Measurements from ENCODE around the gene ATXN7.

ATXN7 gene

DNA sequence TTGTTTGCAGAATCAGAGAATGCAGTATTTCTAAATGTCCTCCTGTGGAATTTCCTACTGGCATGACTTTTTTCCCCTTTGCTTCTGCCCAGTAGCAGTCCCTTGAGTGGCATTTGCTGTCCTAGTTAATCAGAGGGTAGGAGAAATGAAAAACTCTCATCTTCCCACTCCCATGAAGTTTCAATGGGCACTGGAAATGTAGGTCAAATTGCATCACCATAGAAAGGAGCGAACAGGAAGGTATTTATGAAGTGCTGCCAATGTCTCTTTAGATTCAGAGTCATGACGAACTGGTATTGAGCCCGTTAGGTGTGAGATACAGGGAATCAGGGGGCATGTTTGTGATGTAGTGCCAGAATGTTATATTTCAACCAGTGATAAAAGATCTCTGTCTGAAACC is 23.2 kb downstream of the ATXN7 start:
- Histone ChIP-seq H3K27ac (ENCODE audit: low read length) (peak overlapping the region; percentile 5), H3K4me1 (ENCODE audit: insufficient read depth, low read length) (peaks cover 7% of the 10 kb centered on the region), H3K9me3 (ENCODE audit: insufficient read depth, low read depth, low read length) (no peaks in the 10 kb centered on the region), H3K36me3 (ENCODE audit: insufficient read depth, low read depth, low read length) (no peaks in the 10 kb centered on the region), H3K9ac (ENCODE audit: low read depth, low read length) (no peak overlapping the region), H3K27me3 (ENCODE audit: insufficient read depth, low read length) (no peaks in the 10 kb centered on the region), H3K4me3 (ENCODE audit: low read length) (no peak overlapping the region)

DNA sequence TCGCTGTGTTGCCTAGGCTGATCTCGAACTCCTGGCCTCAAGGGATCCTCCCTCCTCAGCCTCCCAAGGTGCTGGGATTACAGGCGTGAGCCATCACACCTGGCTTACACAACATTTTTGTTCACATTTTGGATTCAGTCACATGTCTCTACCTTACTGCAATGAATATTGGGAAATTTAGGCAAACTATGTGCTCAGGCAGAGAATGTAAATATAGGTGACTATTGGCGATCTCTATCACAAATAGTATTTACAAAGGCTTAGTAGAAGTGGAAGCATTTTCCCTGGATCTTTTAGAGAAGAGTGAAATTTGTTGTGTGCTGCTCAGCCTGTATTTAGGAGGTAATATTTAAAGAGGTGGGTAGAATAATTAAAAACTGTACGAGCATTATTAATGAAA is 27.9 kb downstream of the ATXN7 start:
- Histone ChIP-seq H3K9me3 (ENCODE audit: insufficient read depth, low read depth, low read length) (no peaks in the 10 kb centered on the region), H3K27me3 (ENCODE audit: insufficient read depth, low read length) (no peaks in the 10 kb centered on the region), H3K27ac (ENCODE audit: low read length) (no peak overlapping the region), H3K4me1 (ENCODE audit: insufficient read depth, low read length) (peaks cover 6% of the 10 kb centered on the region), H3K9ac (ENCODE audit: low read depth, low read length) (no peak overlapping the region), H3K36me3 (ENCODE audit: insufficient read depth, low read depth, low read length) (no peaks in the 10 kb centered on the region), H3K4me3 (ENCODE audit: low read length) (no peak overlapping the region)

DNA sequence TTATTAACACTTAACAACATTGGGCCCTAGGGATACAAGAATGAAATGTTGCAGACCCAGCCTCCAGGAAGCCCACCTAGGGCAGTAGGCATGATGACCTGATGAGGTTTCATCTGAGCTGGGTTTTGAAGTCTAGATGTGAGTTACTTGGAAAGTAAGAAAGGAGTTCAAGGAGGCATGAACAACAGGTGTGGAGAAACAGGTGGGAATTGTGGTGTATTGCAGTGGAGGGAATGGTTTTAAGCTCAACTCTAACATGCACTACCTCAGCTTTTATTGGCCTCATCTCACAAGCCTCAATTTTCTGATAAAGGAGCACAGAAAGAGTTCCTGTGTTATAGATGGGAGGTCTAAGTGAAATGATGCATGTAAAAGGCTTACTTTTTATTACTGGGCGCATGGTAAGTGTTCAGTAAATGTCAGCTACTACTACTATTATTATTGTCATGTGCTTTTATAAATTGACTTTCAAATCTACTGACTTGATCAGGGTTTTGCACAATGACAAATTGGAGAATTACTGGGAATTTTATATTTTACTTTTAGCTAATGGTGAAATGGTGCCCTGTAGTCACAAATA is 29.2 kb downstream of the ATXN7 start:
- Histone ChIP-seq H3K4me1 (ENCODE audit: insufficient read depth, low read length) (no peaks in the 10 kb centered on the region; the same call in 1 of the 2 replicates), H3K9ac (ENCODE audit: low read depth, low read length) (no peak overlapping the region), H3K36me3 (ENCODE audit: insufficient read depth, low read depth, low read length) (no peaks in the 10 kb centered on the region), H3K27me3 (ENCODE audit: insufficient read depth, low read length) (no peaks in the 10 kb centered on the region), H3K9me3 (ENCODE audit: insufficient read depth, low read depth, low read length) (no peaks in the 10 kb centered on the region), H3K27ac (ENCODE audit: low read length) (no peak overlapping the region), H3K4me3 (ENCODE audit: low read length) (no peak overlapping the region)

DNA sequence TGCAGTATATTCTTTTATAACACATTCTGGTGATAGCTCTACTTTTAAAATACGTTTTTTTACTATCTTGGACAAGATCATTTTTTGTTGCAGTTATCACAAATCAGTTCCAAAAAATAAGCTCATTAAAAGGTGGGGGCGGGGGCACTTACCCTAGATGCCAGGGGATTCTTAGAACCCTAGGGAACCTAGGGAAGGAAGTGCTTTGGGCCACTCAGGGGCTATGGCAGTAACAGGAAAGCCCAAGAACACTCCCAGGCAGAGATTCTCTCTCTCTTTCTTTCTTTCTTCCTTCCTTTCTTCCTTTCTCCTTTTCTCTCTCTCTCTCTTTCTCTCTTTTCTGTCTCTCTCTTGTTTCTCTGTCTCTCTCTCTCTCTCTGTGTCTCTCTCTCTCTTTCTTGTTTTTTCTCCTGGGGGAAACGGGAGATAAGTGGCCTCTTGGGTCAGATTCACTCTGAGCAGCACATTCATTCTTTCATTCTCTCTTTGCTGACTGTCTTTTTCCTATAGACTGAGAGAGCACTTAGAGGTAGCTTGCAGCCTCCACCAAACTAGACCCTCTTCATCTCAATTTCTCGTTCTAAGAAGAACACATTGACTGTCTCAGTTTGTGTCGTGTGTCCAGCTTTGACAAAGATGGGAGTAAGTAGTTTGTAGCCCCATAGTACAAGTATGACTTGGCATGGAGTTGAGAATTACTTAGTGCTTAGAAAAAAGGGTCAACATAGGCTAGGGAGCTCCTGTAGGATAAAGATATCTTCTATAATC is 31.9 kb downstream of the ATXN7 start:
- H3K4me3 ChIP-seq (ENCODE audit: low read length), result no peak overlapping the region
- no peaks in the 10 kb centered on the region; the same call in 1 of the 2 replicates for H3K4me1 ChIP-seq (ENCODE audit: insufficient read depth, low read length)
- H3K9me3 ChIP-seq (ENCODE audit: insufficient read depth, low read depth, low read length), result no peaks in the 10 kb centered on the region
- no peak overlapping the region for H3K27ac ChIP-seq (ENCODE audit: low read length)
- peaks cover 11% of the 10 kb centered on the region; the same call in 1 of the 2 replicates for H3K36me3 ChIP-seq (ENCODE audit: insufficient read depth, low read depth, low read length)
- H3K27me3 ChIP-seq (ENCODE audit: insufficient read depth, low read length), result no peaks in the 10 kb centered on the region
- no peak overlapping the region; the same call in 1 of the 2 replicates for H3K9ac ChIP-seq (ENCODE audit: low read depth, low read length)

DNA sequence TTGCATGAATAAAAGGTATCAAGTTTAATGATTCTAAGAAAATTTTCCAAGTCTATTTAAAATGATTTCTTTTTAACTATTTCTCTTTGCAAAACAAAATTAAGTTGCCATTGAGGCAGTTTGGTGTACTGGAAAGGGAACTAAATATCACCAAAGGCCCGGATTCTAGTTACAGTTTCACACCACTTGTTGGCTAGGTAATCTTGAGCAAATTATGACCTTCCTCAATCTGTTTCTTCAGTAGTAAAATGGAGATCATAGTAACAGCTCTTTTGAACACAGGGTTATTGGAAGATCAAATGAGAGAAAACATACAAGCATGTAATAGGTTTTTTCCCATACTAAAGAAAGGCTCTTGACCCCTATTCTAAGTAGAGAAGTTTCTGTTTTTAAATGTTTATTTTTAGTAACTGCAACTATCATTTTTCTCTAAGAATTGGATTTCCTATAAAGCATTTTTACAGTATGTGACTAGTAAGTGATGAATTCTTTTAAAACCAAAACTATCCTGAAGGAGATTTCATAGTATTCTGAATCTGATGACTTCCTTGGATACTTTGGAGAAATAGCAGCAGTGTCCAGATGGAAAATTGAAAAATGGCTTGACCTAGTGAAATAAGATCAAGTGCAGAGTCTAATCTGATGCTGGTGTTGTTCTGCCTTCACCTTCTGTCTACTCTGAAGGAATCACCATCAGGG is 32.8 kb downstream of the ATXN7 start:
- Histone ChIP-seq H3K27me3 (ENCODE audit: insufficient read depth, low read length) (no peaks in the 10 kb centered on the region), H3K9me3 (ENCODE audit: insufficient read depth, low read depth, low read length) (no peaks in the 10 kb centered on the region), H3K36me3 (ENCODE audit: insufficient read depth, low read depth, low read length) (peaks cover 11% of the 10 kb centered on the region), H3K4me3 (ENCODE audit: low read length) (no peak overlapping the region), H3K4me1 (ENCODE audit: insufficient read depth, low read length) (no peaks in the 10 kb centered on the region; the same call in 1 of the 2 replicates), H3K27ac (ENCODE audit: low read length) (no peak overlapping the region), H3K9ac (ENCODE audit: low read depth, low read length) (no peak overlapping the region)

DNA sequence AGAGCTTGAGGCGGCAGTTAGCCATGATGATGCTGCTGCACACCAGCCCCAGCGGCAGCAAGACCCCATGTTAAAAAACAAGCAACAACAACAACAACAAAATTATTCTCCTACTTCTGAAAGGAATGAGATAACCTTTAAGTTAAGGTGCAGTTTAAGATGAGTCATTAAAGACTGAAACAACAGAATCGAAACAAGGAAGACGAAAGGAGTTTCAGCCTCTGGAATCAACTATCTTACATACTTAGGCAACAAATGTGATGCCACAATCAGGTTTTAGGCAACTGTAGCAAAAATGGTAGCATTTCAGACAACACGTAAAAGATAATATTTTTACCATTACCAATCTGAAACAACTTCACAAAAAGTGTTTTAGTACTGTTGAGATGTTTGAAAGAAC is 36.3 kb downstream of the ATXN7 start:
- H3K9ac ChIP-seq (ENCODE audit: low read depth, low read length), result no peak overlapping the region

DNA sequence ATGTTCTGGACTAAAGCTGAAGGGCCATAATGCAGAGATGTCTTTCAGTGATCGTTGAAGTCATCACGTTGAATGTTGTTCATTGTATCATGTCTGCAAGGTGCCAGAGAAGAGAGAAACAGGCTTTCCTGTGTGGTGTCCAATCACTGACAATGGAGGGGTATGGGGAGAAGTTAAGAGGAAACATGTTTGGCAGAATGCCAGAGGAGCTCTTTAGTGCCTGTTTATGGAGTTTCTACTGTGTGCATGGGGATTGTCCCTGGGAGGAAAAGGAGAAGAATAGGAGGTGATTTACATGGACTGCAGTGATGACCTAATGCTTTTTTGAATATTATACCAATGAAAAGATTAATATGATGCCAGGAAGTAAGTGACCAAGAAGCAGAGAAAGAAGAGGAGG is 36.8 kb downstream of the ATXN7 start:
- no peaks in the 10 kb centered on the region for H3K27me3 ChIP-seq (ENCODE audit: insufficient read depth, low read length)
- H3K4me3 ChIP-seq (ENCODE audit: low read length), result no peak overlapping the region
- H3K9me3 ChIP-seq (ENCODE audit: insufficient read depth, low read depth, low read length), result no peaks in the 10 kb centered on the region
- no peaks in the 10 kb centered on the region for H3K4me1 ChIP-seq (ENCODE audit: insufficient read depth, low read length)
- H3K9ac ChIP-seq (ENCODE audit: low read depth, low read length), result no peak overlapping the region
- no peak overlapping the region for H3K27ac ChIP-seq (ENCODE audit: low read length)
- peaks cover 11% of the 10 kb centered on the region for H3K36me3 ChIP-seq (ENCODE audit: insufficient read depth, low read depth, low read length)

More for the DNA sequence above, 36.3 kb downstream of the ATXN7 start:
- Histone ChIP-seq H3K4me3 (ENCODE audit: low read length) (no peak overlapping the region), H3K4me1 (ENCODE audit: insufficient read depth, low read length) (no peaks in the 10 kb centered on the region; the same call in 1 of the 2 replicates), H3K27me3 (ENCODE audit: insufficient read depth, low read length) (no peaks in the 10 kb centered on the region), H3K36me3 (ENCODE audit: insufficient read depth, low read depth, low read length) (peaks cover 11% of the 10 kb centered on the region), H3K27ac (ENCODE audit: low read length) (no peak overlapping the region), H3K9me3 (ENCODE audit: insufficient read depth, low read depth, low read length) (no peaks in the 10 kb centered on the region)

DNA sequence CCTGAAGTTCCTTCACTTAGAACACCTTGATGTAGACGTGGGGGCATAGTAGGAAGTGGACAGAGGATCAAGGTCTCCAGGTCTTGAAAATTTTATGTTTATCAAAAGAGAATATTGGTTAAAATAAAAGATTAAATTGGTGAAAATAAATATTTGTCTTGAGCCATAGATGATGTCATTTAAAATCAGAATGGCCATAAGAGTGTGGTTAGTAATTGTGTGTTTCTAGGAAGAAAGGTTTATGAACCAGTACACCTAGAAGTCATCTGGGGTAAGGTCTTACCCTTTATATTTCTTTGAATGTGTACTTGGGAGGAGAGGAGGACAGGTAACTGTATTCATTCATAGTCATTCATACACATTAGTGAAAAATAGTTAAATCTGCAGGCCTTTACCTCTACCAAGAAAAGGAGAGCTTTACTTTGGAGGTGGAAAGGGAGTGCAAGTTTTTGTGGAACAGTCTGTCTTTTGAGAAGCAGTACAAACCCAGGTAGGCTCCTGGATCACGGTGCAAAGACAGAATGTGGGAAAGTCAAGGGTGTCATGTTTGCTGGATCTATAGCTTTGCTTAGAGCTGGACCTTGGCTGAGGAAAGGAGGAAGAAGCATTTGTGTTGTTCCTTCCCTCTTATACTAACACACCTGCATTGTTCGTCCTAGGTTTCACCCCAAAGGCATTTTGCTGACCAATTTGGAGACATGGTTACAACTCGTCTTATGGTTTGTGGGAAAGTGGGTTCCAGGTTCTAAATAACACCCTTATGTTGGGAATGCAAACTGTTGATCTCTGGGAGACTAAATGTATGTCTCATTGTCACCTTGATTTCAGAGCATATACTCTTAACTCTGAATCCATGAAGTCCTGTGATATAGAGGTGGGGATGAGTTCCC is 42.3 kb downstream of the ATXN7 start:
- Histone ChIP-seq H3K27me3 (ENCODE audit: insufficient read depth, low read length) (peaks cover 3% of the 10 kb centered on the region; the same call in 1 of the 2 replicates), H3K36me3 (ENCODE audit: insufficient read depth, low read depth, low read length) (no peaks in the 10 kb centered on the region; the same call in 1 of the 2 replicates), H3K9ac (ENCODE audit: low read depth, low read length) (no peak overlapping the region), H3K9me3 (ENCODE audit: insufficient read depth, low read depth, low read length) (no peaks in the 10 kb centered on the region), H3K4me3 (ENCODE audit: low read length) (no peak overlapping the region), H3K27ac (ENCODE audit: low read length) (no peak overlapping the region), H3K4me1 (ENCODE audit: insufficient read depth, low read length) (peaks cover 3% of the 10 kb centered on the region; the same call in 1 of the 2 replicates)

DNA sequence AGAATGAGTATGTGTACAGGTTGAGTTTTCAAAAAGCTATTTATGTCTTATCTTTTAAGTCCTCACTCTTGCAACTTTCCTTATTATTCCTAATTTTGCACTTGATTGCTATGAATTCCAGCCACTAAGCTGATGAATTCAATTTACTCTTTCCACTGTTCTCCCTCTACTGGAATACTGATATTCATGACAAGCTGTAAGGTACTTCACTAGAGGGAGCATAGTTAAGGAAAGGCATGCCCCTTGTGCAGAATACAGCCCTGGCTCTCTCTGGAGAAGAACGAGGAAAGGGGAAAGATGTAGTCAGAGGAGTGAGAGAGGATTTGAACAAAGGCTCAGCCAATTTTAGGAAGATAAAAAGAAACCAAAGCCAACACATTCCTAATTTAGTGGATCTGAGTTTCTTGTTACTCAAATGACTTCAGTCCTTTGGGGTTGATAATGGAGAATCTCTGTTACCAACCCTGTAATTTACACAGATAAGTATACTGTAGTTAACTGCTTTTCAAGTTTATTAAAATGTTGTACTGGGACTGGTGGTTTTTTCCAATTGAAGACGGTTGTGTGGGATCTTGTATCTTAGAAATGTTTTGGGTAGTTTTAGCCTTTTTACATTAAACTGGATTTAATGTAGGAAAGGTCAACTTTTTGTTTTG is 44.5 kb downstream of the ATXN7 start:
- H3K9me3 ChIP-seq (ENCODE audit: insufficient read depth, low read depth, low read length), result no peaks in the 10 kb centered on the region
- peaks cover 9% of the 10 kb centered on the region; the same call in 1 of the 2 replicates for H3K27me3 ChIP-seq (ENCODE audit: insufficient read depth, low read length)
- no peaks in the 10 kb centered on the region; the same call in 1 of the 2 replicates for H3K36me3 ChIP-seq (ENCODE audit: insufficient read depth, low read depth, low read length)
- peaks cover 7% of the 10 kb centered on the region; the same call in 1 of the 2 replicates for H3K4me1 ChIP-seq (ENCODE audit: insufficient read depth, low read length)
- H3K9ac ChIP-seq (ENCODE audit: low read depth, low read length), result no peak overlapping the region
- no peak overlapping the region for H3K4me3 ChIP-seq (ENCODE audit: low read length)
- no peak overlapping the region for H3K27ac ChIP-seq (ENCODE audit: low read length)

DNA sequence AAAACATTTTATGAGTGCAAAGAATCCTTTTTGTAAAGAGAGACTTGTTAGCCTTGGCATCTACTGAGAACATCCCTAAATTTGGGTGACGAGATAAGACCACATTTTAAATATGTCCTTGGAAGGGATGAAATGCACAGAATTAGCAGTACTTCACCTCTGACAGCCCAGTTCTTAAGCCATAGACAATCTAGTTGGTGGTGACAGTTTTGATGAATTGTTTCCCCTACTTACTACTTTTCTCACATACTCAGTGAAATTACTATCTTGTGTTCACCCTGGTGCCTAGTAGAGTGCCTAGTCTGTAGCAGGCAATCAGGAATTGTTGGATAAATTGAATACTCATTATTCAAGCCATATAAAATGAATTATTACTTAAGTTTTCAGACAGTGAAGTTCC is 45.1 kb downstream of the ATXN7 start:
- no peak overlapping the region for H3K4me3 ChIP-seq (ENCODE audit: low read length)
- H3K9me3 ChIP-seq (ENCODE audit: insufficient read depth, low read depth, low read length), result no peaks in the 10 kb centered on the region
- H3K36me3 ChIP-seq (ENCODE audit: insufficient read depth, low read depth, low read length), result no peaks in the 10 kb centered on the region; the same call in 1 of the 2 replicates
- no peak overlapping the region for H3K9ac ChIP-seq (ENCODE audit: low read depth, low read length)
- peaks cover 11% of the 10 kb centered on the region; the same call in 1 of the 2 replicates for H3K4me1 ChIP-seq (ENCODE audit: insufficient read depth, low read length)
- H3K27ac ChIP-seq (ENCODE audit: low read length), result no peak overlapping the region
- peaks cover 15% of the 10 kb centered on the region; the same call in 1 of the 2 replicates for H3K27me3 ChIP-seq (ENCODE audit: insufficient read depth, low read length)

Data from iPS-20b (cell line).